NCI-H2107 treated with DMSO at 0.1 percent for 48 hours (cell line): ENCODE measurements around the gene ACCS.
A peak's percentile ranks its signal among the peaks of the same experiment; 100 is the strongest.

Experiments
- DNase-seq: peaks from one replicate; lab custom pipeline; 2025; ENCODE audit not compliant: unreplicated experiment; lab: John Stamatoyannopoulos, UW

Gene ACCS

GRCh38 chr11:44036811-44037657 is 29.0 kb upstream of the ACCS start:
- peak; percentile 83 for DNase-seq

- DNase-seq: no peak
Measured at GRCh38 chr11:44037658-44037998, 28.4 kb upstream of the ACCS start.

- DNase-seq: no peak
Measured at GRCh38 chr11:44043157-44043556, 22.9 kb upstream of the ACCS start.

- no peak for DNase-seq
Measured at GRCh38 chr11:44046182-44046581, 19.9 kb upstream of the ACCS start.

DNA sequence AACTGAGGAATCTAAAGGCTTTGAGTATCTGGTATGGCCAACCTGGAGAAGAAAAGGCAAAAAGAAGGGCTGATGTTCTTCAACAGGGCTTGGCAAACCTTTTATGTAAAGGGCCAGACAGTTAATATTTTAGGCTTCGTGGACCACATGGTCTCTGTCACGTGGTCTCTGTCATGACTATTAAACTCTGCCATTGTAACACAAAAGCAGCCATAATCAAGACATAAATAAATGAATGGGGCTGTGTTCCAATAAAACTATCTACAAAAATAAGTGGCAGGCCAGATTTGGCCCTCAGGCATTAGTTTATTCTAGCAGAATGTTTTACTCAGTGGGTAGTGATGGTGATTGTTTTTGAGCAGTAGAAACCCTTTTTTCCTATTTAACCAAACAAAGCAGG is 18.8 kb upstream of the ACCS start:
- no peak for DNase-seq

GRCh38 chr11:44047931-44048431 is 18.1 kb upstream of the ACCS start, which contains the start of gene ACCSL:
TSS of gene ACCSL (plus strand) at chr11:44047981. CDS start at chr11:44048037, 56 bp downstream.
- DNase-seq: no peak

GRCh38 chr11:44049832-44050231 is 16.2 kb upstream of the ACCS start:
- DNase-seq: no peak

- no peak for DNase-seq
Measured at GRCh38 chr11:44051171-44051570, 14.9 kb upstream of the ACCS start.

GRCh38 chr11:44057340-44057739 is 8.7 kb upstream of the ACCS start:
- DNase-seq: no peak

DNA sequence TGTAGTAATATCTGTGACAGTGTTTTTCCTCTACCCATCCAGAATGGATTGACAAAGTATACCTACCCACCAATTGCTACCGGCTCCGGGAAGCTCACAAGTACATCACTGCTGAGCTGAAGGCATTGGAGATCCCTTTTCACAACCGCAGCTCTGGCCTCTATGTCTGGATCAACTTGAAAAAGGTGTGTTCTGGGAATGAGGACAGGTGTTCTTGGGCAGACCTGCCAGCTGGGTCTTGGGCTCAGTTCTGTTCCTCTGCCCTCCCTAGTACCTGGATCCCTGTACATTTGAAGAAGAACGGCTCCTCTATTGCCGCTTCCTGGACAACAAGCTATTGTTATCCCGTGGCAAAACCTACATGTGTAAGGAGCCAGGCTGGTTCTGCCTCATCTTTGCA is 7.8 kb upstream of the ACCS start:
- DNase-seq: no peak

- no peak for DNase-seq
Measured at GRCh38 chr11:44065161-44065661, 859 bp upstream of the ACCS start.

DNA sequence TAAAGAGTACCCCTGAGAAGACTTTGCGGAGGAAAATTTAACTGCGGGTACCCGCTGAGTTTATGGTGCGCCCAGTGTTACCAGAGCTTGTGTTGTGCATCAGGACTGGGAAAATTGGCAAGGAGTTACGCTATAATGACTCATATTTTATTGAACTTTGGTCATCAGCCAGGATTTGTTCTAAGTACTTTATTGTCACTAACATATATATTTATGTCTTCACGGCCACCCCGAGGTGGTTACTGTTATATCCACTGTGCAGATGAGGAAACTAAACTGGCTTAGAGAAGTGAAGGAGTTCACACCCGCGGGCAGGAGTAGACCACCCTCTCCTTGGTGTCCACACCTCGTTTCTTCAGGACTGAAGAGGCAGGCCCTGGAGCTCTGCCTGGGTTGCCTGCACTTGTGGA is 667 bp downstream of the ACCS start:
- DNase-seq: no peak

DNA sequence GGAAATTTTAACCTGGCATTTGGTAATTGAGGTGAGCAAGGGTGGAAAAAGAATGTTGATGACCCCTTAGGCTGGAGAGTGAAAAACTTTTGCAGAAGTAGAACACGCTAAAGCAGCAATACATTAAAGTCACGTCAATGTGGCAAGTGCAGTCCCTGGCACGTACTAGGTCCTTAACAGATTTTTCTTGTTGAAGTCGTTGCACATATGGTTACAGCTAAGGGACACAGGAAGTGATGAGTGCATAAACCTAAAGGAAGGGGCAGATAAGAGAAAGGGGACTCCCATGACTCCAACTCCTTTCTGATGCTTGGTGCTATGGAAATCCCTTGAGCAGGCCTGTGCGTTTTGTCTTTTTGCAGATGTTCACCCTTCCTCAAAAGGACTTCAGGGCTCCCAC is 1.2 kb downstream of the ACCS start:
- no peak for DNase-seq

- DNase-seq: no peak
Measured at GRCh38 chr11:44068180-44068579, 2.1 kb downstream of the ACCS start.

DNA sequence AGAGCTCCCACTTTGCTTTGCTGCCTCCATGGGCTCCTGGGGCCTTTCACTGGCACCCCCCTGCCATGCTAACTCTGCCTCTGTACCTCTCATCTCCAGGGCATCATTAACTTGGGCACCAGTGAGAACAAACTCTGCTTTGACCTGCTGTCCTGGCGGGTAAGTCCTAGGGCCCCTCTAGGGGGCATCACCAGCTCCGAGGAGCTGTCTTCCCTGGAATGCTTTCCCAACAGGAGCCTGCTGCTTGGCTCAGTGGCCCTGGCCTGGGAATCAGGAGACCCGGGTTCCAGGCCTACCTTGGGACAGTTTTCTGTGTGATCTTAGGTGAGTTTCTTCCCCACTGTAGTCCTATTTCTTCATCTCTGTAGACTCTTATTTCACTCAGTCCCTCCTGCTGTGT is 5.1 kb downstream of the ACCS start:
- no peak for DNase-seq

DNA sequence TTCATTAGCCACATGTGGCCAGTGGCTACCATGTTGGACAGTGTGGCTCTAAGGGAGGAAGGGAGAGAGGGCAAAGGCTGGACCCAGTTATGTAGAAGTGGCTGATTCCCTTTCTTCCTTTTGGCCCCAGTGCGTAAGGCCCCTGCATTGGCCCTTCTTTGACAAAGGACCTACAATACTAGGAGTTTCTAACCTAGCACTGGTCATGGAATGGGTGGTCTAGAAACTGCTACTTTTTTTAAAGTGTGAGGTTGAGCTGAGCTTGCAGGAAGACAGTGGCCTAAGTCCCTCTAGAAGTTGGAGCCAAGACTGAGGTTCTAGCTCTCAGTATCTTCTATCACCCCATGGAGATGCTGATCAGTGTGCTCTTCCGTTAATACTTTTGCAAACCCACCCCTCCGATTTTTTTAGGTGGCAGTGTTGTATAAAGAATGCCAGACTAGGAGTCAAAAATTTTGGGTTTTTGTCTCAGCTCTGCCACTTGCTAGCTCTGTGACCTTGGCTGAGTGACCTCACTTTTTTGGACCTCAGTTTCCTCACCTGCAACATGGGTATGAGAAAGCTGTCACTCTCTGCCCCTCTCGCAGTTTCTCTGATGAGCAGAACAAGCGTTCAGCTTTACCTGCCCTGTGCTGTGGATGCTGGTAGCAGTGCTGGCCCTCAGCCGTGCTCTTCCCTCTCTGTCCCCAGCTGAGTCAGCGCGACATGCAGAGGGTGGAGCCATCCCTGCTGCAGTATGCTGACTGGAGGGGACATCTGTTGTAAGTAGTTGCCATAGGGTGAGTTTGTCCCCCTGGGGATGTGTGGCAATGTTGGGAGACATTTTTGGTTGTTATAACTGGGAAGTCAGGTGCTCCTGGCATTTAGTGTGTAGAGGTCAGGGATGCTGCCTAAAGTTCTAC is 6.9 kb downstream of the ACCS start:
- DNase-seq: no peak

GRCh38 chr11:44078794-44079193 is 12.7 kb downstream of the ACCS start:
- no peak for DNase-seq

DNA sequence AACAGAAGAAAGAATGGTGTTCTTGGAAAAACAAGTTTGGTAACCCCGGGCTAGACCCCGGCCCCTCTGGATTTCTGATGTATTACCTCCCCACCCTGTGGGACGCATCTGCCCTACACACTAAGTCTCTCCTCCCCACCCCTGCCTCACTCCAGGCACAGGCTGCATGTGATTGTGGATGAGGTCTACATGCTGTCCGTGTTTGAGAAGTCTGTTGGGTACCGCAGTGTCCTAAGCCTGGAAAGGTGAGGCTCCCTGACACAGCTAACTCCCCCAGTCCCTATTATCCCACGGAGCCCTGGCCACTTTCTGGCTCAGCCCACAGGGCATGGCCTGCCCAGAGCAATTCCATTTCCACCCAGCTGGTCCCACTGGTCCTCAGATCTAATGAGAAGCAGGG is 13.3 kb downstream of the ACCS start:
- no peak for DNase-seq

GRCh38 chr11:44080951-44081350 is 14.9 kb downstream of the ACCS start:
- DNase-seq: no peak

- DNase-seq: no peak
Measured at GRCh38 chr11:44082645-44083044, 16.6 kb downstream of the ACCS start.

- DNase-seq: no peak
Measured at GRCh38 chr11:44083433-44083832, 17.4 kb downstream of the ACCS start.

DNA sequence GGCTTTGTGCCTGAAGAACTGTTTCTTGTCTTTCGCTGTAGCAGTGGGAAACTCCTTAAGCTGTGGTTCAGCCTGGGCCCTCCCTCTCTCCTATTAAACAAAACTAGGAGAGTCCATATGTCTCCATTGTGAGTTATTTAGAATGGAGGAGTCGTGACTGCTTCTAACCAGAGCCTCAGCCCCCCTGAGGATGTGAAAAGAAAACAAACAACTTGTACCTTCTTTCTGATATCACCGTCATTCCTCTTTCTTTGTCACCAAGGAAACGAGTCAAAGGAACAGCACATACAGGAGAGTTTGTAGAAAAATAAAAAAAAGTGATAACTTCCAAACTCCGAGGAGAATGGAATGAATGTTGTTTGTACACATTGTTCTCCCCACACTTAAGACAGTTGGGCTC is 17.8 kb downstream of the ACCS start:
- no peak for DNase-seq
